ENCODE results near the gene ACE.

GRCh38 chr17:63440127-63440769 lies 36.6 kb upstream of the ACE start:
- TF ChIP-seq, protein P1, sequence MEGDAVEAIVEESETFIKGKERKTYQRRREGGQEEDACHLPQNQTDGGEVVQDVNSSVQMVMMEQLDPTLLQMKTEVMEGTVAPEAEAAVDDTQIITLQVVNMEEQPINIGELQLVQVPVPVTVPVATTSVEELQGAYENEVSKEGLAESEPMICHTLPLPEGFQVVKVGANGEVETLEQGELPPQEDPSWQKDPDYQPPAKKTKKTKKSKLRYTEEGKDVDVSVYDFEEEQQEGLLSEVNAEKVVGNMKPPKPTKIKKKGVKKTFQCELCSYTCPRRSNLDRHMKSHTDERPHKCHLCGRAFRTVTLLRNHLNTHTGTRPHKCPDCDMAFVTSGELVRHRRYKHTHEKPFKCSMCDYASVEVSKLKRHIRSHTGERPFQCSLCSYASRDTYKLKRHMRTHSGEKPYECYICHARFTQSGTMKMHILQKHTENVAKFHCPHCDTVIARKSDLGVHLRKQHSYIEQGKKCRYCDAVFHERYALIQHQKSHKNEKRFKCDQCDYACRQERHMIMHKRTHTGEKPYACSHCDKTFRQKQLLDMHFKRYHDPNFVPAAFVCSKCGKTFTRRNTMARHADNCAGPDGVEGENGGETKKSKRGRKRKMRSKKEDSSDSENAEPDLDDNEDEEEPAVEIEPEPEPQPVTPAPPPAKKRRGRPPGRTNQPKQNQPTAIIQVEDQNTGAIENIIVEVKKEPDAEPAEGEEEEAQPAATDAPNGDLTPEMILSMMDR (conservative IDR thresholded peaks at IDR 0.05) = no peak
- no peak for TF ChIP-seq EZH2 (IDR thresholded peaks at IDR 0.05; ENCODE audit: low read depth)
